Esophagus muscularis mucosa (tissue), 4 donors: Measurements from ENCODE around the gene ARHGAP6. TPM values are rescaled to one million over a fixed set of nuclear protein-coding genes. Genes with fewer than 3 reads are reported as not detected.

Experiments used
- DNase-seq: peaks from one replicate; pipeline ENCODE4 v3.0.0-alpha.2; 2017; ENCODE audit errors: extremely low spot score
- H3K27ac ChIP-seq, 4 donors: fragments of 200-600 bp; sonication (generic); replicated peaks in 1 of 4; 1 replicate in 3 of 4; 2 replicates in 1 of 4; pipeline ENCODE4 v1.5.1; 2016 to 2019; ENCODE audit warnings: mild to moderate bottlenecking in 1 of 4
- H3K27me3 ChIP-seq, 4 donors: fragments of 200-600 bp; sonication (generic); one replicate each; pipeline versions ENCODE4 v1.5.1 to v1.6.0; 2016 to 2019
- H3K36me3 ChIP-seq, 4 donors: fragments of 200-600 bp; sonication (generic); one replicate each; pipeline ENCODE4 v1.5.1; 2016 to 2019
- H3K4me1 ChIP-seq, 4 donors: fragments of 200-600 bp; sonication (generic); one replicate each; pipeline ENCODE4 v1.5.1; 2016 to 2019
- H3K4me3 ChIP-seq, 4 donors: fragments of 200-600 bp; sonication (generic); 1 replicate in 2 of 4; 2 replicates in 2 of 4; pipeline ENCODE4 v1.5.1; 2016 to 2019; ENCODE audit warnings: mild to moderate bottlenecking in 4 of 4, moderate library complexity in 1 of 4
- H3K9me3 ChIP-seq, 4 donors: fragments of 200-600 bp; sonication (generic); 1 replicate in 3 of 4; 2 replicates in 1 of 4; pipeline ENCODE4 v1.5.1; 2016 to 2019
- EP300 ChIP-seq: sonication (generic); formaldehyde crosslinking; IDR thresholded peaks from one replicate; pipeline ENCODE4 v1.6.1; 2017; ENCODE audit warnings: antibody characterized with exemption
- POLR2A ChIP-seq: fragments of 450-650 bp; IDR thresholded peaks from one replicate; pipeline ENCODE4 v1.6.1; 2017; ENCODE audit warnings: antibody characterized with exemption, moderate library complexity, mild to moderate bottlenecking, low read depth
- POLR2AphosphoS5 ChIP-seq, 2 donors: sonication (generic); formaldehyde crosslinking; IDR thresholded peaks; one replicate each; pipeline ENCODE4 v1.6.1; 2017; ENCODE audit warnings: antibody characterized with exemption in 2 of 2
- WGBS: methylation state at CpG from one replicate; pipeline ENCODE4 v1.1.5; 2018; 5-methylcytosine and 5-hydroxymethylcytosine counted together
- intact Hi-C: fragments of 100-400 bp; cut with DNase I; formaldehyde crosslinking; loops from one replicate; pipeline ENCODE4 v1.15.1; 2023
- total RNA-seq, 4 donors: library from RNA; depleted of rRNA; stranded (reverse); fragments of >200 nt; gene quantifications; one replicate each; pipeline versions ENCODE4 v1.1.0 to v1.2.1, GENCODE V29; 2016
- TF ChIP-seq, protein P1 (sequence below), 3 experiments: fragments of 200-600 bp in 2 of 3; fragments of 450-650 bp in 1 of 3; sonication (generic) in 2 of 3; IDR thresholded peaks; one replicate each; pipeline ENCODE4 v1.5.1; 2017 to 2019; ENCODE audit warnings: antibody characterized with exemption in 3 of 3, mild to moderate bottlenecking in 2 of 3, moderate library complexity in 1 of 3

Gene ARHGAP6
- total RNA-seq, 4 donors from 2014 or later, result 25.2 to 44.8 (median 30.6) TPM

GRCh38 chrX:11597479-11597878, 68.2 kb downstream of the ARHGAP6 start:
- no peaks in the 10 kb centered on the region for H3K27me3 ChIP-seq
- no peak for DNase-seq
- WGBS, result 51% methylated on average over 2 of the region's 2 CpGs
- TF ChIP-seq EP300 (no peak), POLR2AphosphoS5 (IDR thresholded peaks at IDR 0.05) (no peak), POLR2A (no peak)
- TF ChIP-seq, protein P1, sequence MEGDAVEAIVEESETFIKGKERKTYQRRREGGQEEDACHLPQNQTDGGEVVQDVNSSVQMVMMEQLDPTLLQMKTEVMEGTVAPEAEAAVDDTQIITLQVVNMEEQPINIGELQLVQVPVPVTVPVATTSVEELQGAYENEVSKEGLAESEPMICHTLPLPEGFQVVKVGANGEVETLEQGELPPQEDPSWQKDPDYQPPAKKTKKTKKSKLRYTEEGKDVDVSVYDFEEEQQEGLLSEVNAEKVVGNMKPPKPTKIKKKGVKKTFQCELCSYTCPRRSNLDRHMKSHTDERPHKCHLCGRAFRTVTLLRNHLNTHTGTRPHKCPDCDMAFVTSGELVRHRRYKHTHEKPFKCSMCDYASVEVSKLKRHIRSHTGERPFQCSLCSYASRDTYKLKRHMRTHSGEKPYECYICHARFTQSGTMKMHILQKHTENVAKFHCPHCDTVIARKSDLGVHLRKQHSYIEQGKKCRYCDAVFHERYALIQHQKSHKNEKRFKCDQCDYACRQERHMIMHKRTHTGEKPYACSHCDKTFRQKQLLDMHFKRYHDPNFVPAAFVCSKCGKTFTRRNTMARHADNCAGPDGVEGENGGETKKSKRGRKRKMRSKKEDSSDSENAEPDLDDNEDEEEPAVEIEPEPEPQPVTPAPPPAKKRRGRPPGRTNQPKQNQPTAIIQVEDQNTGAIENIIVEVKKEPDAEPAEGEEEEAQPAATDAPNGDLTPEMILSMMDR (IDR thresholded peaks at IDR 0.05), result no peak
- H3K27ac ChIP-seq, result no peak overlapping the region
- H3K4me1 ChIP-seq, result peaks cover 0 to 5% (median 0%) of the 10 kb centered on the region in 4 donors
- no peaks in the 10 kb centered on the region for H3K9me3 ChIP-seq
- intact Hi-C loops, result no loop called here
- no peaks in the 10 kb centered on the region for H3K36me3 ChIP-seq
- H3K4me3 ChIP-seq, result no peak overlapping the region

- TF ChIP-seq POLR2AphosphoS5 (IDR thresholded peaks at IDR 0.05), result no peak
- no peak for TF ChIP-seq POLR2A
- TF ChIP-seq EP300, result no peak
- TF ChIP-seq, protein P1 (IDR thresholded peaks at IDR 0.05), result no peak
Observed at GRCh38 chrX:11591723-11592346, 73.9 kb downstream of the ARHGAP6 start.

DNA sequence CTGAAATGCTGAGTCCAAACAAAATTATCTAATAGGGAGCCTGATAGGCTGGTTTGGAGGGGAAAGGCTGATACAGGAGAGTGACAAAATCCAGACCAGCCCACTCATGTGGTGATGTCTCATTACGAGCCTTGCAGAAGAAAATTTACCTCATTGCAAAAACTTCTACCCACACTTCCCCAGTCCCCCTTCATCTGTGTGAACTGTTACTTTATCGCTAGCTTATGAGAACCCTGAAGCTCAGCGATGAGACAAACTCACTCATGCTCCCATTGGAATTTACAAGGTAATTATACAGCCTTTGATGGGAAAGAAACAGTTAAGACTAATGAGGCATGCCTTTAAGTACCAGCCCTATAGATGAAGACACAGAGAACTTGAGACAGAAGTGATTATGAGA, 76.1 kb downstream of the ARHGAP6 start:
- Histone ChIP-seq H3K27me3 (no peaks in the 10 kb centered on the region), H3K4me1 (no peaks in the 10 kb centered on the region), H3K27ac (no peak overlapping the region), H3K9me3 (no peaks in the 10 kb centered on the region), H3K4me3 (no peak overlapping the region), H3K36me3 (no peaks in the 10 kb centered on the region)
- TF ChIP-seq POLR2A, result no peak
- TF ChIP-seq, protein P1 (IDR thresholded peaks at IDR 0.05), result no peak
- TF ChIP-seq POLR2AphosphoS5 (IDR thresholded peaks at IDR 0.05), result no peak
- no peak for TF ChIP-seq EP300
- intact Hi-C loops, result no loop called here
- WGBS, result 71% methylated on average over 3 of the region's 3 CpGs
- no peak for DNase-seq

More at GRCh38 chrX:11591723-11592346, 73.9 kb downstream of the ARHGAP6 start:
- H3K27ac ChIP-seq, result no peak overlapping the region
- H3K9me3 ChIP-seq, result no peaks in the 10 kb centered on the region
- intact Hi-C loops, result no loop called here
- no peak for DNase-seq
- no peaks in the 10 kb centered on the region for H3K36me3 ChIP-seq
- H3K27me3 ChIP-seq, result no peaks in the 10 kb centered on the region
- H3K4me3 ChIP-seq, result no peak overlapping the region
- peaks cover 0 to 1% (median 0%) of the 10 kb centered on the region in 4 donors for H3K4me1 ChIP-seq

DNA sequence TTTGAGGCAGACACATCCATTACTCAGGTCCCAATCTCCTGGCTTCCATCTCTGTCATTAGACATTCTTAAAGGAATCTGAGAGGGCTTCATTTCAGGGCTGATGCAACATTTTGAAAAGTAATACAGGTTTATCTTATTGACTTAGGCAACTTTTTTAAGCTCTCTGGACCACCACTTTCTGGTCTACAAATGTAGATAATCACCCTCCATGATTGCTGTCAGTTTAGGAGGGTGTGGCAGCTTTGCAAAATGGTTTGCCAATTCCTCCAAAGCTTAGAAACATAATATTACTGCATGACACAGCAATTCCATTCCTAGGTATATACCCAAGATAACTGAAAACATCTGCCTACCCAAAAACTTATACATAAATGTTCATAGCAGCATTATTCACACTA, 77.6 kb downstream of the ARHGAP6 start:
- intact Hi-C loops, result no loop called here
- no peaks in the 10 kb centered on the region for H3K9me3 ChIP-seq
- no peaks in the 10 kb centered on the region for H3K27me3 ChIP-seq
- no peak for TF ChIP-seq POLR2AphosphoS5 (IDR thresholded peaks at IDR 0.05)
- TF ChIP-seq, protein P1 (IDR thresholded peaks at IDR 0.05), result no peak
- TF ChIP-seq EP300, result no peak
- no peak for TF ChIP-seq POLR2A
- no peak overlapping the region for H3K27ac ChIP-seq
- no peak overlapping the region for H3K4me3 ChIP-seq
- no peaks in the 10 kb centered on the region for H3K36me3 ChIP-seq
- DNase-seq, result no peak
- no peaks in the 10 kb centered on the region for H3K4me1 ChIP-seq

DNA sequence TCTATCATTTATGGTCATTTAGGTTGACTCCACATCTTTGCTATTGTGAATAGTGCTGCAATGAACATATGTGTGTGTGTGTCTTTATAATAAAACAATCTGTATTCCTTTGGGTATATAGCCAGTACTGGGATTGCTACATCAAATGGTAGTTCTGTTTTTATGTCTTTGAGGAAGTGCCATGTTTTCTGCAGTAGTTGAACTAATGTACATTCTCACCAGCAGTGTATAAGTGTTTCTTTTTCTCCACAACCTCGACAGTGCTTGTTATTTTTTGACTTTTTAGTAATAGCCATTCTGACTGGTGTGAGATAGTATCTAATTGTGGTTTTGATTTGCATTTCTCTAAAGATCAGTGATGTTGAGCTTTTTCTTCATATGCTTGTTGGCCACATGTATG, 80.5 kb downstream of the ARHGAP6 start:
- H3K27me3 ChIP-seq, result no peaks in the 10 kb centered on the region
- H3K9me3 ChIP-seq, result no peaks in the 10 kb centered on the region
- no peak for DNase-seq
- H3K4me3 ChIP-seq, result no peak overlapping the region
- 28% methylated on average over 1 of the region's 1 CpG for WGBS
- TF ChIP-seq, protein P1 (IDR thresholded peaks at IDR 0.05), result no peak
- TF ChIP-seq POLR2AphosphoS5 (IDR thresholded peaks at IDR 0.05) (no peak), EP300 (no peak), POLR2A (no peak)
- peaks cover 0 to under 1% (median under 1%) of the 10 kb centered on the region in 4 donors for H3K4me1 ChIP-seq
- intact Hi-C loops, result no loop called here
- H3K27ac ChIP-seq, result no peak overlapping the region
- no peaks in the 10 kb centered on the region for H3K36me3 ChIP-seq
